ENCODE measurements around the gene ZNF837. TPM values are rescaled to one million over a fixed set of nuclear protein-coding genes. Genes with fewer than 3 reads are reported as not detected.
A peak's percentile ranks its signal among the peaks of the same experiment; 100 is the strongest.
"Not testable (repeated sequence)": the region's sequence is repeated elsewhere in the genome, so short reads cannot be mapped to it uniquely, and the experiment has no call there.

The ZNF837 gene
- total RNA-seq, 1 experiment from 2014 or later: 5.0 TPM

GRCh38 chr19:58396691-58397532 lies 16.1 kb upstream of the ZNF837 start:
- DNase-seq (ENCODE audit: low read depth): no peak

DNA sequence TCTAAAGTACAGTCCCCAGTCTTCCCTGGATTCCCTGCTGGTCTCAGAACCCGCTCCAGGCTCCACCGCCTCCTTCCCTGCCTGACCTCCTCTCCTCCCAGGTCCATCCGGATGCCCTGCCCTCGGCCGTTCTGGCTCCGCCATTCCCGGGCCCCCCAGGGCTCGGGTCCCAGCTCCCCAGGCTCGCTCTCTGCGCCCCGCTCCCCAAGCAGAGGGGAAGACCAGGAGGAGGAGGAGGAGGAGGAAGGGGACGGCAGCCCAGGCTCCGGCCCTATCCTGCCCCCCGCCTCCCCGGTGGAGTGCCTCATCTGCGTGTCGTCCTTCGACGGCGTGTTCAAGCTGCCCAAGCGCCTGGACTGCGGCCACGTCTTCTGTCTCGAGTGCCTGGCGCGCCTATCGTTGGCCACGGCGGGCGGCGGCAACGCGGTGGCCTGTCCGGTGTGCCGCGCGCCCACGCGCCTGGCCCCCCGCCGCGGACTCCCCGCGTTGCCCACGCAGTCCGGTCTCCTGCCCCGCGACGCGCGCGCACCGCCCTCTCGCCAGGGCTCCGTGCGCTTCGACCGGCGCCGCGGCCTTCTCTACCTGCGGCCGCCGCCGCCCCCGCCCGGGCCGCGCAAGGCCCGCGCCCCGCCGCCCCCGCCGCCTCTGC lies 15.3 kb upstream of the ZNF837 start:
- DNase-seq (ENCODE audit: low read depth): peak; percentile 45

GRCh38 chr19:58395220-58395978 lies 14.6 kb upstream of the ZNF837 start, which contains the start of gene RNF225:
Gene RNF225, plus strand, starts transcription at chr19:58395656. Its CDS starts 434 bp downstream, at chr19:58396090.
- peak; percentile 63 for DNase-seq (ENCODE audit: low read depth)

DNA sequence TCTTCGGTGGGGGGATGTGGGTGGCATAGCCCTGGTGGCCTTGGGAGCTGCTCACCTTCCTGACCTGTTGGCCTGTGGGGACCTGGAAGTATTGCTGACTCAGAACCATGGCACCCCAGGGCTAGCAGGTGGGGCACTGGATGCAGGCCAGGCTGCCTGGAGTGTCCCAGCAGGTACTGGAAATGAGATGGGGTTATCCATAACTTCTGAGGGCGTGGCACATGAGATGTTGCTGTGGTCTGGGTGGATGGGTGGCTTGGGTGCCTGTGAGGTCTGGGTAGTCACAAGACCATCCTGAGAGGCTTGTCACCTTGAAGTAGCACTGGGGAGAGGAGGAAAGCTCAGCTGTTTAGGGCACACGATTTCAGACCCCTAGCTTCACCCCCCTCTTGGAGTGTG lies 14.0 kb upstream of the ZNF837 start:
- DNase-seq (ENCODE audit: low read depth): peak; percentile 28

DNA sequence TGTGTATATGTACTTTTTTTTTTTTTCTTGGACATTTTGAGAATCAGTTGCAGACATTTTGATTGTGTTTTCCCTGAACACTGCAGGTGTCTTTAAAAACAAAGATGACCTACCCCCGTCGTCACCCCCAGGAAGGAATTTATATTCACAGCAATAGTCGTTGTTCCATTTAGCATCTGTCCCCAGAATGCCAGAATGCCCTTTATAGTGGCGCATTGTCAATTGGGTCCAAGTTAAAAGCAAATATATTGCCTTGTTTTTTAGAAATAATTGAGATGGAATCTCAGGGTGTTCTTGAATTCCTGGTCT lies 12.8 kb upstream of the ZNF837 start:
- no peak for DNase-seq (ENCODE audit: low read depth)

DNA sequence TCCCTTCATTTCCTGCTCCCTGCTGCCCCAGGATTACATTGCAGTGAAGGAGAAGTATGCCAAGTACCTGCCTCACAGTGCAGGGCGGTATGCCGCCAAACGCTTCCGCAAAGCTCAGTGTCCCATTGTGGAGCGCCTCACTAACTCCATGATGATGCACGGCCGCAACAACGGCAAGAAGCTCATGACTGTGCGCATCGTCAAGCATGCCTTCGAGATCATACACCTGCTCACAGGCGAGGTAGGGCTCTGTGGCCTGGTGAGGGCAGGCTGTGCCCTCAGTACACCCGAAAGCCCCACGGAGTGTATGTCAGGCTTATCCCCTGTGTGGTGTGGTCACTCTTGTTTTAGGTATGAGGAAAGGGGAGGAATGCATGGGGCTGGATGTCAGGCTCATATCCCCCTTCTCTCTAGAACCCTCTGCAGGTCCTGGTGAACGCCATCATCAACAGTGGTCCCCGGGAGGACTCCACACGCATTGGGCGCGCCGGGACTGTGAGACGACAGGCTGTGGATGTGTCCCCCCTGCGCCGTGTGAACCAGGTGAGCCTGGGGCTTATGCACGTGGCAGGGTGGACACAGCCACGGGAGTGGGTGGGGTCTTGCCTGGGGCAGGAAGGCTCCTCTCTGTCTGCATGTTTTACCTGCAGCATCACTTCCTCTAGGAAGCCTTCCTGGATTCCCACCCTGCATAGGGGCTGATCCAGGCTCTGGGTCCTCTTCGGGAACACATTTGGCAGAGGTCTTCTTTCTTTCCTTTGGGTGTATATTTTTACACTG lies 12.3 kb upstream of the ZNF837 start:
- no peak for DNase-seq (ENCODE audit: low read depth)

DNA sequence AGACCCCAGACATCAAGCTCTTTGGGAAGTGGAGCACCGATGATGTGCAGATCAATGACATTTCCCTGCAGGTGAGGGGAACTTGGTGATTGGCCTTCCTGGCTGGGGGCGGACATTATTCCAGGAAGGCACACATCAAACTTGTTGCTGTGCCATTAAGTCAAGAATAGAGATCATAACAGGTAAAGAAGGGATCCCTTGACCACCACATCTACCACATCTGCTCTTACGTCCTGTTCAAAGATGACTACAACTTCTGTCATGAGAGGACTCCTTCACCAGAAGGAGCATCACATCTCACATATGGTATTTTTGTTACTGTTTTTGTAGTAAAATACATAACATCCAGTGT lies 7.3 kb upstream of the ZNF837 start:
- no peak for DNase-seq (ENCODE audit: low read depth)

DNA sequence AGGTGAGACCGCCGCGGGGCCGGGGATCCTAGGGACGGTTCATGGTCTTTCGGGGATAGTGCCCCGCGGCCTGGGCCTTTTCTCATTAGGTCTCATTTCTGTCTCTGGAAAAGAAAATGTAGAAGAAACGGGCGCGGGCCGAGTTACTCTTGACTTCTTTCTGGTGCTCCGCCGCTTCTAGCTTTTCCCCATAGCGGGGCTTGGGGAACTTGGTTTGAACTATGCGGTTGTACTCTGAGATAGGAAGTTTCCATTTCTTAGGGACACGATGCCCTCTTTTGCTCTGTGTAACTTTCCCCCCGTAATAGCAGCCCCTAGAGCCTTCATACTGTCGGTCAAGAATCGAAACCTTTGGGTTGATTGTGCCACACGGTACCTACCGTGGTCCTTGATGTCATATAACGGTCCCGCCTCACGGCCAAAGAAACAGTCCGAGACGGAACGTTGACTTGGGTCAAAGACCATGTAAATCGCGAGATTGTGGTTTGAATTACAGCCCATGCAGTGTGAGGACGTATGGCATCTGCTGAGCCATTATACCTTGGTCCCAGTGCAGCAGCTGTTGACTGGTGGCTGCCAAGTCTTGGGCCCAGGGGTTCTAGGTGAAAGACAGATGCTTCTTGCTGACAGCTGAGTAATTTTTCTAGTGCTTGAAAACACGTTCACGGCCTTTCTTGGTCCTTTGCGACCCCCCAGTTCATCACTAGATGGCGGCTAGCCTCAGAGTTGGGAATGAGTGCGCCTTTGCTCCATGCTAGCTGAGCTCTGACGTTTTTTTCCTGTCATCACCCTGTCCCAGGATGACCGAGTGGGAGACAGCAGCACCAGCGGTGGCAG lies 6.7 kb upstream of the ZNF837 start:
- DNase-seq (ENCODE audit: low read depth): no peak

GRCh38 chr19:58386576-58387337 lies 5.9 kb upstream of the ZNF837 start, which contains the start of gene RPS5:
Gene RPS5, plus strand, starts transcription at chr19:58387269. Its CDS starts 869 bp downstream, at chr19:58388138.
- DNase-seq (ENCODE audit: low read depth): peak; percentile 99

DNA sequence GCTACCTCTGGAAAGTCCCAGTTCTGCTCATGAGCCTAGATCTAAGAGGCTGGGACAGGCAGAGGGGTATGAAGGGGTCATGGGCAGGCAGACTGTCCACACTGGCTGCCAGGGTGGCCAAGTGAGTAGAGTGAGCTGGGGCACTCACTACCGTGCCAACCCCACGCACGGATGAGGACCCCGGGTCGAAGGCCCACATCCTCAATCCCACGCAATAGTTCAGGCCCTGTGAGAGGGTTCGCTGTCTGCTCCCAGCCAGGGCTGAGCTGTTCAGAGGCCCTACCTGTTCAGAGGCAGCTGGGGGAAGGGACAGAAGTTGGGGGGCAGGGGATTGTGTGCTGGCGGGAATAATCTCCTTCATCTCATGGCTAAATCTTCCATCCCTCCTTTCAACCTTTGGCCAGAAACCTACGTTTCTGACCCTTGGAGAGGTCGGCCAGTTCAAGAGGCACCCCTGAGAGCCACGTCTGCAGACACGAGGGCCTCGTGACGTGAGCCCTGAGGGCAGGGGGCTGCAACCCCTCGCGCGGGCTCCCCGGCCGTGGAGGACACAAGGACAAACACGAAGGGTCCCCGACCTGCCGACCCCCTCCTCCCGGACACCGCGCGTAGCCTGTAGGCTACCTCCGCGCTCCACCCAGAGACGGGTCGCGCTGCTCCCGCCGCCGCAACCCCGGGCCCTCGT lies 5.2 kb upstream of the ZNF837 start:
- no peak for DNase-seq (ENCODE audit: low read depth)

DNA sequence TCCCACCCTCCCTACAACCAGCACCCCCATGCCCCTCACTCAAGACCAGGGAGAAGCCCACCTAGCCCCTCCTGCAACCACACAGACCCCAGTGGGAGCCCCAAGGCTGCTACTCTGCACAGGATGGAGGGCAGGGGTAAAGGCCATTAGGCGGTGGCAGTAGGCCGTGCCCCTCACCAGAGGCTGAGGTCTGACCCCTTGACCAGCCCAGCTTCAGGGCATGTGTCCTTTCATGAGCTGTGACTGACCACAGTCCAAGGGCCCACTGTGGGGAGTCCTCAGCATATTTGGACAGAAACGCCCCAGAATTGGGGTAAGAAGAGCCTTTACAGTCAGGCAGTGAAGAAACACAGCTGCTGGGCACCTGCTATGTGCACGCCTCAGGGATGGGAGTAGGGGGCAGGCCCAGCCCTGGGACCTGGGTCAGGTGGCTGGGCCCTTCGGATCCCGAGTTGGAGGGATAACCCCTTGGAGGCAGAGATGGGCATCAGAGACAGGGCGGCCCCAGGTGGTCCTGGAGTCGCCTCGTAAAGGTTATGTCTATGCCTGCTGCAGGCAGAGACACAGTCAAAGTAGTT lies 4.6 kb upstream of the ZNF837 start:
- no peak for DNase-seq (ENCODE audit: low read depth)

GRCh38 chr19:58382997-58383603 lies 2.3 kb upstream of the ZNF837 start:
- no peak for DNase-seq (ENCODE audit: low read depth)

DNA sequence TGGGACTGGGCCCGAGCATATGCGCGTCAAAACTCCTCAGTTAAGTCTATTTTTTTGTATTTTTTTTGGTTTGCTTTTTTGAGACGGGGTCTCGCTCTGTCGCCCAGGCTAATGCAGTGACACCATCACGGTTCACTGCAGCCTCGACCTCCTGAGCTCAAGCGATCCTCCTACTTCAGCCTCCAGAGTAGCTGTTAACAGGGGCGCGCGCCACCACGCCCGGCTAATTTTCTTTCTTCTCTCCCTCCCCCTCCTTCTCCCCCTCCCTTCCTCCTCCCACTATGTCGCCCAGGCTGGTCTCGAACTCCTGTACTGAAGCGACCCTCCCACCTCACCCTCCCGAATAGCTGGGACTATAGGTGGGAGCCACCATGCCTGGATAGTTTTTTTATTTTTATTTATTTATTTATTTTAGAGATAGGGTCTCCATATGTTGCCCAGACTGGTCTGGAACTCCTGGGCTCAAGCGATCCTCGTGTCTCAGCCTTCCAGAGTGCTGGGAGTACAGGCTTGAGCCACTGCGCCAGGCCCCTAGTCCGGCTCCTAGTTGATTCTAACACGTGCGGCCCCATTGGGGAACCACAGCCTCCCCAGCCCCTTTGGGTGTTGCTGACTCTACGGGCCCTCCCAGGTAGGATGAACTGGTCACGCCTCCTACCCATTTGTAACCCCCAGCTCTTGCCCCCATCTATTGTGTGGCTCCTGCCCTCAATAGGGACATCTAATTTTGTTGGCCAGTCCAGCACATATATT lies 806 bp upstream of the ZNF837 start:
- DNase-seq (ENCODE audit: low read depth): no peak

GRCh38 chr19:58380037-58380661 lies 681 bp downstream of the ZNF837 start:
- DNase-seq (ENCODE audit: low read depth): no peak

GRCh38 chr19:58379246-58379645 lies 1.6 kb downstream of the ZNF837 start:
- DNase-seq (ENCODE audit: low read depth): no peak

DNA sequence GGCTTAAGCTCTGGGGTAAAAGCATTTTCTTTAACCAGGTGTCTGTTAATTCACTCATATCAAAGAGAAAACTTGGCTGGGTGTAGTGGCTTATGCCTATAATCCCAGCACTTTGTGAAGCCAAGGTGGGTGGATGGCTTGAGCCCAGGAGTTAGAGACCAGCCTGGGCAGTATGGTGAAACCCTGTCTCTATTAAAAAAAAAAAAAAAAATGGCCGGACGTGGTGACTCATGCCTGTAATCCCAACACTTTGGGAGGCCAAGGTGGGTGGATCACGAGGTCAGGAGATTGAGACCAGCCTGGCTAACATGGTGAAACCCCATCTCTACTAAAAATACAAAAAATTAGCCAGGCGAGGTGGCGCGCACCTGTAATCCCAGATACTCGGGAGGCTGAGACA lies 4.1 kb downstream of the ZNF837 start:
- DNase-seq (ENCODE audit: low read depth): not testable (repeated sequence)

GRCh38 chr19:58374200-58374599 lies 6.6 kb downstream of the ZNF837 start:
- no peak for DNase-seq (ENCODE audit: low read depth)

All from Daoy (cell line).